ENCODE measurements around the gene CHCHD6. TPM values are rescaled to one million over a fixed set of nuclear protein-coding genes. Genes with fewer than 3 reads are reported as not detected.

The CHCHD6 gene
- total and polyA plus RNA-seq, 2 donors (not counting 3 experiments of a cell fraction or from before 2014, with no cell fraction given), result 8.4 to 10.1 TPM

DNA sequence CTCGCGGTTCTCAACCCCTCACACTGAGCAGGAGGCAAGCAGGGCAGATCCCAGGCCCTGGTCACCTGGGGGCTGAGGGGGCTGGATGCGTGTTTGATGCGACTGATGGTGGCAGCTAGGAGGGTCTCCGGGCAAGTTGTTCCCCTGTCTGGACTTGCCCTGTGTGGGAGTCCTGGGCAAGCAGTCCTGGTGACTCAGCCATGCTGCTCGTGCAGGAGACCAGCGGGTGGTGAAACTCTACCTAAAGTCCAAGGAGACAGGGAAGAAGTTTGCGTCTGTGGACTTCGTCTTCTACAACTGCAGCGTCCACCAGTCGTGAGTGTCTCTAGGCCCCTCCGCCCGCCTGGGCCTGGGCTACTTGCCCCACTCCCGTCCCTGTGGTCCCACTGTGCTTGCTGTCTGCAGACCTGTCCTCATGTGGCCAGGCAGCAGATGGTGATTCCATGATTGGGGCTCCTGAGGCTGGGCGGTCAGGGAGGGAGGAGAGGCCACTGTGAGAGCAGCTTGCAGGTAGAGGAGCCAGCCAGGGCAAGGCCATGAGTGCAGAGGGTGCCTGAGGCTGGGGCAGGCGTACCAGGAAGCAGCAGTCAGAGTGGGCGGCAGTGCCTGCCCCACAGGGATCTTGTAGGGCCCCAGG is 301.9 kb downstream of the CHCHD6 start:
- intact Hi-C loops (cut with micrococcal nuclease) (loop anchor here (10.0 kb wide), 1 partner anchor 481 kb away; the partner anchor contains the start of gene CHST13), dilution Hi-C loops (cut with MboI; ENCODE audit: extremely low pct_ligation_motif_present, low sequenced_read_pairs) (no loop called here)
- H3K9me3 ChIP-seq (replicated peaks; ENCODE audit: control insufficient read depth, insufficient read depth, low read length), result no peaks in the 10 kb centered on the region
- H3K9me1 ChIP-seq (replicated peaks; ENCODE audit: control insufficient read depth, extremely low read depth, insufficient read depth, low read length), result no peaks in the 10 kb centered on the region
- H3K9ac ChIP-seq (replicated peaks; ENCODE audit: extremely low read depth, insufficient read depth, low read length), result no peak overlapping the region
- H3K4me1 ChIP-seq (ENCODE audit: control insufficient read depth, extremely low read depth, insufficient read depth, low read length), result peaks cover 11% of the 10 kb centered on the region
- no peaks in the 10 kb centered on the region for H3K79me2 ChIP-seq (ENCODE audit: control insufficient read depth, insufficient read depth, low read length)
- CTCF ChIA-PET, result no interaction called here
- no peak overlapping the region for H3K4me2 ChIP-seq (ENCODE audit: insufficient read depth, low read length)
- TF ChIP-seq MYC (IDR thresholded peaks at IDR 0.05; ENCODE audit: low read depth, low read length) (no peak), FOS (IDR thresholded peaks at IDR 0.05; ENCODE audit: borderline replicate concordance, insufficient read depth, low read length) (no peak), EZH2 (IDR thresholded peaks at IDR 0.05; ENCODE audit: borderline replicate concordance, low read depth, low read length, severe bottlenecking) (no peak), JUN (IDR thresholded peaks at IDR 0.05; ENCODE audit: borderline replicate concordance, insufficient read depth, insufficient read length, low read depth) (no peak), GATA2 (IDR thresholded peaks at IDR 0.05; ENCODE audit: insufficient read depth, insufficient read length, low read depth, low read length) (no peak)
- FAIRE-seq (no peak), DNase-seq (ENCODE audit: low read depth, low spot score) (no peak)
- no peaks in the 10 kb centered on the region for H3K36me3 ChIP-seq (ENCODE audit: control insufficient read depth in 2 of 2, extremely low read depth in 1 of 2, insufficient read depth in 2 of 2, low read length in 2 of 2)
- no peak overlapping the region for H3K27ac ChIP-seq (ENCODE audit: insufficient read depth, low read depth, low read length)
- no peaks in the 10 kb centered on the region for H3K27me3 ChIP-seq (ENCODE audit: control insufficient read depth in 2 of 2, insufficient read depth in 2 of 2, low read length in 2 of 2)
- no peaks in the 10 kb centered on the region for H4K20me1 ChIP-seq (replicated peaks; ENCODE audit: control insufficient read depth, extremely low read depth, insufficient read depth, low read length)
- POLR2A ChIA-PET, result no interaction called here
- no TSS peak for BruUV-seq (replicated peaks)
- no peak overlapping the region for H3K4me3 ChIP-seq (replicated peaks in 1 of 3; ENCODE audit: insufficient read depth in 1 of 3, low read depth in 1 of 3, low read length in 3 of 3)
- H2AFZ ChIP-seq (ENCODE audit: low read depth, low read length), result no peak overlapping the region

DNA sequence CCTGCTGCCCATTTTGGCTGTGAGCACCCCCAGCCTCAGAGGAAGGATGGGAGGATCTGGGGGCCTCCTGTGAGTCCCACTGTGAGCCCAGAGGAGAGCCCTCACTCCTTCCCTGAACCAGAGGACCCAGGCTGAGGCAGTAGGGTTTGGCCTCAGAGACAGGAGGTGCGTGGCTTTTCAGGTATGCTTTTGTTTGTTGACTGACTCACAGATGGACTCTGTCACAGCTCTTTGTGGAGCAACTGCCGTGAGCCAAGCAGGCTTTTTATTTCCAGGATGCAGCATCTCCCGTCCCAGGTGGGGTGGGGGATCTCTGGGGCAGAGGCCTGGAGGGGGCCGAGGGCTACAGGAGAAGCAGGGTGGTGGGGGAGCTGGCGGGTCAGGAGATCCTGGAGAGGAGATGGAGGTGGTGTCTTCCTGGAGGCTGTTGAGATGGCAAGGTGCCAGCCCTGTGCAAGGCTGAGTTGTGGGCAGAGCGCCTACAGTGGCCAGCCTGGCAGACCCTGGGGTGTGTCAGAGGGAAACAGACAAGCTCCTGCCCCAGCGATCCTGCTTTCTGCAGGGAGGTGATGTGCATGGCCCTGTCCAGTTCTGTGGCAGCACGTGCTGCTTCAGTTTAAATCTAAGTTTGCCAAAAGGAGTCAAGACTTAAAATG is 302.9 kb downstream of the CHCHD6 start:
- Histone ChIP-seq H3K79me2 (ENCODE audit: control insufficient read depth, insufficient read depth, low read length) (no peaks in the 10 kb centered on the region), H2AFZ (ENCODE audit: low read depth, low read length) (no peak overlapping the region), H3K4me2 (ENCODE audit: insufficient read depth, low read length) (no peak overlapping the region), H3K27me3 (ENCODE audit: control insufficient read depth in 2 of 2, insufficient read depth in 2 of 2, low read length in 2 of 2) (no peaks in the 10 kb centered on the region), H3K36me3 (ENCODE audit: control insufficient read depth in 2 of 2, extremely low read depth in 1 of 2, insufficient read depth in 2 of 2, low read length in 2 of 2) (no peaks in the 10 kb centered on the region), H4K20me1 (replicated peaks; ENCODE audit: control insufficient read depth, extremely low read depth, insufficient read depth, low read length) (no peaks in the 10 kb centered on the region), H3K9me3 (replicated peaks; ENCODE audit: control insufficient read depth, insufficient read depth, low read length) (no peaks in the 10 kb centered on the region), H3K27ac (ENCODE audit: insufficient read depth, low read depth, low read length) (no peak overlapping the region), H3K4me3 (replicated peaks in 1 of 3; ENCODE audit: insufficient read depth in 1 of 3, low read depth in 1 of 3, low read length in 3 of 3) (no peak overlapping the region), H3K9me1 (replicated peaks; ENCODE audit: control insufficient read depth, extremely low read depth, insufficient read depth, low read length) (no peaks in the 10 kb centered on the region), H3K4me1 (ENCODE audit: control insufficient read depth, extremely low read depth, insufficient read depth, low read length) (peaks cover 8% of the 10 kb centered on the region), H3K9ac (replicated peaks; ENCODE audit: extremely low read depth, insufficient read depth, low read length) (no peak overlapping the region)
- CTCF ChIA-PET, result no interaction called here
- FAIRE-seq (no peak), DNase-seq (ENCODE audit: low read depth, low spot score) (peak; percentile 11)
- no TSS peak for BruUV-seq (replicated peaks)
- intact Hi-C loops (cut with micrococcal nuclease) (loop anchor here (10.0 kb wide), 1 partner anchor 482 kb away; the partner anchor contains the start of gene CHST13), dilution Hi-C loops (cut with MboI; ENCODE audit: extremely low pct_ligation_motif_present, low sequenced_read_pairs) (no loop called here)
- no peak for TF ChIP-seq EZH2 (IDR thresholded peaks at IDR 0.05; ENCODE audit: borderline replicate concordance, low read depth, low read length, severe bottlenecking)
- TF ChIP-seq GATA2 (IDR thresholded peaks at IDR 0.05; ENCODE audit: insufficient read depth, insufficient read length, low read depth, low read length), result no peak
- no peak for TF ChIP-seq POLR2AphosphoS5 (IDR thresholded peaks at IDR 0.05; ENCODE audit: insufficient read depth, low read depth, low read length)
- no peak for TF ChIP-seq FOS (IDR thresholded peaks at IDR 0.05; ENCODE audit: borderline replicate concordance, insufficient read depth, low read length)
- POLR2A ChIA-PET, result no interaction called here

All from endothelial cell of umbilical vein (primary cell).